ENCODE results near the gene CXXC1.
"Not testable (repeated sequence)": the region's sequence is repeated elsewhere in the genome, so short reads cannot be mapped to it uniquely, and the experiment has no call there.

CXXC1 gene

GRCh38 chr18:50274044-50274442 lies 13.4 kb downstream of the CXXC1 start:
- DNase-seq: no peak

DNA sequence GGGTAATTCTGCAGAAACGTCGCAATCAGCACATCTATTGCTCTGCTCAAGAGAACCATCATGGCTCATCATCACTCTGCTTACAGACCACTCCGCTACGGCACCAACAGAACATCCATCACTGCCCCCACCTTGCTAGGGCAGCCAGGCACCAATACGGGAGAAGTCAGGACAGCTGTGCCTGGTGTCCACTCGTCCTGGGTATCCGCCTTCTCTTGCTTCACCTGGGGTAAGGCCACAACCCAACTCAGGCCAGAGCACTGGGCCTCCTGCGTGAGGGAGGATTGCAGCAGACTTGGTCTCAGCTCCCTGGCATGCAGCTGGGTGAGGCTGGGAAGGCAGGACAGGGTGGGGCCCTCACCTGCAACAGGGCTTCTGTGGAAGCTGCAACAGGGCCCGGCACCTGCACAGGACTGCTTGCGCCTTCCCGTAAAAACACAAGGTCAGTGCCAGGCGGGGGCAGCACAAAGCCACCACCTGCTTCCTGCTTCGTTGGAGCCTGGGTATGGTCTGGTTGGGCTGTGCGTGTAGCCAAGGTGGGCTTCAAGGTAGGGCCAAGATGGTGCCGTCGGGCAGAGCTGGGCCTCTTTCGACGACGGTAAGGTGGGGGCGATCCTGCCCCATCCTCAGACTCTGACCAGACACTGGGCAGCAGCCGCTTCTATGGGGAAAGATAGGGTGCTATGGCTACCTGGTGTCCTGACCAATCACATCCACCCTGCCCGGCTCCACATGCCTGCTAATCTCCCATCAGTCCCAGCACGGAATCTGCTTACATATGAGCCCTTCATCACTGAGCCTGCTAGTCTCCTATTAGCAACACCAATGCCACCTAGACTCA lies 14.1 kb downstream of the CXXC1 start:
- DNase-seq: no peak

DNA sequence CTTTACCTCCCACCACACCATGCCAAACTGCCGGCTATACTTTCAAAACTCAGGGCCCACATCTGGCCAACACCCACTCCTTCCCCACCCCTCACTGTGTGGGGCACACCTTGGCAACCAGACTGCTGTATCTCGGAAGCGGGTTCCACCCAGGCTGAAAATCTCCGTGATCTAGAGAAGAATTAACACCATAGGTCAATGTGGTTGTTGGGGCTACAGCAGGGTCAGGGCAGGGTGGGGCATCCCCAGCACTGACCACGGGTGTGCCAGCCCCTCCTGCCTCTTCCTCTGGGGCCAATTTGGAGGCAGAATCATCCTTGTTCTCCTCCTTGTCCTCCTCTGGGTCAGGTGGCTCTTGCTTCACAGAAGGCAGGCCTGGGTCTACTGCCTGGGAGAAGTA lies 14.9 kb downstream of the CXXC1 start:
- no peak for DNase-seq

DNA sequence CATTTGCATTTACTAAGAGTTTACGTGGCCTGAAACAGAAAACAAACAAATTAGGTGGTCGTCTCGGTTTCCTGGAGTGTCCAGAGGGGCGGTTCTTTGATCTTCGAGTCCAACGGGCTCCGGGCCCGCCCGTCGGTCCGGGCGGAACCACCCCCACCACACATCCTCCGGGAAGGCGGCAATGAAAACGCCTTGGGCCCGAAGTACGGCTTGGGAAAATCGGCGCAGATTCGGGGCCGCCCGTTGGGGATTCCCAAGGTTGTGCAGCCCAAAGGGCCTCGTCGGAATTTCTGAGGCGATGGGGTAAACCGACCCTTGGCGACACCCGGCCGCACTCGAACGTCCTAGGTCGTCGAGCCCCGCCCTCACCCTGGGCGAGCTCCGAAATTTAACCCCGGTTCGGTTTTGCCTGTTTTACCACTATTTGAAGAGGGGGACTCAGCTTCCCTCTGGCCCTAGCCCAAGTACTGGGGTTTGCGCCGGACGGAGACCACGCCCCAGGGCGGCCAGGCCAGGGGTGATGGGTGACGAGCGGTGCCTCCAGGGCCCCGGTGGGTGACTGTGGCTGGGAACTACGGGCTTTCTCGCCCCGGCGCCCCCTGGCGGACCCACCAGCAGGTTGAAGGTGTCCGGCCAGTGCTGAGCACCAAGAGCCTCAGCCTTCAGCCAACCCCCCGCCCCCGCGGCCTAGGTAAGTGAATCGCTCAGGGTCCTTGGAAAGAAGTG lies 19.3 kb downstream of the CXXC1 start:
- DNase-seq: no peak

GRCh38 chr18:50266248-50266704 lies 21.2 kb downstream of the CXXC1 start, which contains the start of gene CFAP53:
TSS of gene CFAP53 (minus strand) at chr18:50266495. CDS start at chr18:50266404, 91 bp downstream.
- peak; percentile 69 for DNase-seq

GRCh38 chr18:50262977-50263376 lies 24.5 kb downstream of the CXXC1 start:
- no peak for DNase-seq

- no peak for DNase-seq
Observed at GRCh38 chr18:50250935-50251334, 36.6 kb downstream of the CXXC1 start.

GRCh38 chr18:50249576-50249975 lies 37.9 kb downstream of the CXXC1 start:
- DNase-seq: no peak

DNA sequence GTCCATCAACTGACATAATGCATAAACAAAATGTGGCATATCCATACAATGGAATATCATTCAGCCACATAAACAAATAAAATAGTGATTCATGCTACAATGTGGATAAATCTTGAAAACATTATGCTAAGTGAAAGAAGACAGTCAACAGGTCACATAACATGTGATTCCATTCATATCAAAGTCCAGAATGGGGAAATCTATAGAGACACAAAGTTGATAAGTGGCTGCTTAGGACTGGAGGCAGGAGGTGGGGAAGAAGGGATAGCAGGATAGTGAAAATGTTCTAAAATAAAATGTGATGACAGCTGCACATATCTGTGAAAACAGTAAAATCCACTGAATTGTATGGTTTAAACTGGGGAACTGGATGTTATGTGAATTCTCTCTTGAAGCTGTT lies 39.9 kb downstream of the CXXC1 start:
- DNase-seq: no peak

DNA sequence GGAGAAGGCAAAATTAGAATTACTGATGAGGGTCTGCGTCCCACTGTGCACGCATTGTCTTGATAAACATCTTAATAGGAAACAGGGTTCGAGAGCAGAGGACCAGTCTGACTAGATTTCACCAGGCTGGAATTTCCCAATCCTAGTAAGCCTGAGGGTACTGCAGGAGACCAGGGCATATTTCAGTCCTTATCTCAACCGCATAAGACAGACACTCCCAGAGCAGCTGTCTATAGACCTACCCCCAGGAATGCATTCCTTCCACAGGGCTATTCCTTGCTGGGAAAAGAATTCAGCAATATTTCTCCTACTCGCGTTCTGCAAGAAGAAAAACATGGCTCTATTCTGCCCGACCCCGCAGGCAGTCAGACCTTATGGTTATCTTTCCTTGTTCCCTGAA lies 45.7 kb downstream of the CXXC1 start:
- DNase-seq: not testable (repeated sequence)

- DNase-seq: no peak
Observed at GRCh38 chr18:50240080-50240563, 47.4 kb downstream of the CXXC1 start.

GRCh38 chr18:50232419-50232818 lies 55.1 kb downstream of the CXXC1 start:
- DNase-seq: no peak

Measured in NK-92 treated with Interleukin-12 subunit alpha and Interleukin-12 subunit beta, amount 100 ng/mL, for 24 hours (cell line).